ENCODE data around the gene PAPOLG.

DNA sequence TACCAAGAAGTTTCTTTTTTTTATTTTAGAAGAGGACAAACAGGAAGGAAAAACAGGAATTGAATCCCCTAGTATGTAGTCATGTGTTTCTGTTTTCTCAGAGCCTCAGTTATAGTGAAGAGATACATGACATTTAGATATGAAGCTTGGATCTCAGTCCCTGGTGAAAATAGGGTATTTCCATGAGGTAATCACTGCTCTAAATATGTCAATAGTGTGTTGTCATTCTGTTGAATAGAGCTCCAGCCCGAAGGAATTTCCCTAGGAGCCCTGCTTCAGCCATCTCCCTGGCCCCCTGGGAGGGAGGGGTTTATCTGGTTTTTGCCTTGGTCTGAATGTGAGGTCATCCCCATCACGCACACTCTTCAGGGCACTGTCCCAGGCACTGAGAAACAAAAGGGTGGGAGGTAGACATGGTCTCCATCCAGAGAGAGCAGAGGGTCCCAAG is 78.2 kb downstream of the PAPOLG start:
- TF ChIP-seq, protein P1, sequence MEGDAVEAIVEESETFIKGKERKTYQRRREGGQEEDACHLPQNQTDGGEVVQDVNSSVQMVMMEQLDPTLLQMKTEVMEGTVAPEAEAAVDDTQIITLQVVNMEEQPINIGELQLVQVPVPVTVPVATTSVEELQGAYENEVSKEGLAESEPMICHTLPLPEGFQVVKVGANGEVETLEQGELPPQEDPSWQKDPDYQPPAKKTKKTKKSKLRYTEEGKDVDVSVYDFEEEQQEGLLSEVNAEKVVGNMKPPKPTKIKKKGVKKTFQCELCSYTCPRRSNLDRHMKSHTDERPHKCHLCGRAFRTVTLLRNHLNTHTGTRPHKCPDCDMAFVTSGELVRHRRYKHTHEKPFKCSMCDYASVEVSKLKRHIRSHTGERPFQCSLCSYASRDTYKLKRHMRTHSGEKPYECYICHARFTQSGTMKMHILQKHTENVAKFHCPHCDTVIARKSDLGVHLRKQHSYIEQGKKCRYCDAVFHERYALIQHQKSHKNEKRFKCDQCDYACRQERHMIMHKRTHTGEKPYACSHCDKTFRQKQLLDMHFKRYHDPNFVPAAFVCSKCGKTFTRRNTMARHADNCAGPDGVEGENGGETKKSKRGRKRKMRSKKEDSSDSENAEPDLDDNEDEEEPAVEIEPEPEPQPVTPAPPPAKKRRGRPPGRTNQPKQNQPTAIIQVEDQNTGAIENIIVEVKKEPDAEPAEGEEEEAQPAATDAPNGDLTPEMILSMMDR (IDR thresholded peaks at IDR 0.05; ENCODE audit: insufficient read depth, low read depth, low read length) = no peak
- no peak for TF ChIP-seq EZH2 (IDR thresholded peaks at IDR 0.05; ENCODE audit: insufficient read depth, low read length)

All from astrocyte (in vitro differentiated cells and primary cell).